Measurements from ENCODE around the gene CHCHD1. TPM values are rescaled to one million over a fixed set of nuclear protein-coding genes. Genes with fewer than 3 reads are reported as not detected.

Gene CHCHD1
- total and polyA plus RNA-seq, 5 donors from 2014 or later = 6.3 to 79.3 (median 69.6) TPM

GRCh38 chr10:73743327-73743904 is 38.4 kb upstream of the CHCHD1 start:
- no peaks in the 10 kb centered on the region for H3K27me3 ChIP-seq (ENCODE audit: control insufficient read depth, insufficient read depth, low read length)
- no peak for ATAC-seq (ENCODE audit: low read depth in 2 of 2)
- peak overlapping the region; percentile 99 to 100 (median 100) for H3K27ac Mint-ChIP-seq
- peaks cover 30% of the 10 kb centered on the region for H3K4me1 ChIP-seq (ENCODE audit: control insufficient read depth, insufficient read depth, low read length, poor library complexity, severe bottlenecking)
- H3K4me1 Mint-ChIP-seq = peaks cover 7 to 37% (median 26%) of the 10 kb centered on the region in 4 donors
- no peaks in the 10 kb centered on the region for H3K9me3 ChIP-seq (ENCODE audit: control insufficient read depth in 2 of 2, low read length in 2 of 2)
- DNase-seq = peak in 1 of 3 donors; percentile 16
- H3K27me3 Mint-ChIP-seq = no peaks in the 10 kb centered on the region
- no peaks in the 10 kb centered on the region for H3K36me3 Mint-ChIP-seq
- H3K4me3 ChIP-seq (ENCODE audit: low read depth, low read length) = peak overlapping the region; percentile 96
- H3K27ac ChIP-seq (ENCODE audit: insufficient read depth, low read length, poor library complexity, severe bottlenecking) = peak overlapping the region; percentile 98
- H3K9me3 Mint-ChIP-seq = peaks cover 0 to 2% (median 0%) of the 10 kb centered on the region in 7 donors
- peaks cover 5% of the 10 kb centered on the region for H3K36me3 ChIP-seq (ENCODE audit: control insufficient read depth, insufficient read depth, low read length)
- peak overlapping the region; percentile 96 to 100 (median 100) for H3K4me3 Mint-ChIP-seq

DNA sequence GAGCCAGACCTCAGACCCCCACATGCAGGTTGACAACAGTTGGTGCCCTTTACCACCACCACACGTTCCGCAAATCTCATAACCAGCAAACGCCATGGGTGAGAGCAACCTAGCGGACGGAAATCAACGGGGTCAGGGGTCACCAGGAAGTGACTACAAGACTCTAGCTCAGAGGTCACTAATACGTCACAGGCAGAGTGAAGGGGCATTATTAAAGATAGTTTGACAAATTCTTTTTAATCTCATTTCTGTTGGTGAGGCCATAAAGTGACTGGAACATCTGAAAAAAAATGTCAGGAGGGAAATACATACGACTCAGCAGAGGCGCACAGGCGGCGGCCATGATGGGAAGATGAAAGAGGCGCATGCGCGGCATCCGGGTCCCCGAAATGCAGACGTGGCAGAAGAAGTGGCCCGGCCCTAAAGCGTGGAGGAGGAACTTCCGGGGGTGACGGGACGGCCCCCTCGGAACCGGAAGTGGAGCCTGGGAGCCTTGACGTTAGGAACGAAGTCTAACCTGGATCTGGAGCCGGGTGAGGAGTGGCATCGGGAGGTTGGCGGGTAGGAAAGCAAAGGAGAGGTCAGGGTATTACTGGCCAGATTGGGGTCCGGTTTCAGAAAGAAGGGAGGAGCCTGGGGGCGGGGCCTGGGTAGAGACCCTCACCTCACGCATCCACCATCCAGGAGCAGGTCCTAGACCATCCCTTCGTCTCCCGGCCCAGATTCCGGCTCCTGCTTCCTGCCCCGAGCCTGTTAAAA is 37.8 kb upstream of the CHCHD1 start, which contains the start of gene SEC24C:
Gene SEC24C, plus strand, starts transcription at position 468 of the 759 bp plus-strand sequence. CDS start 2,461 bp downstream, outside the sequence.
- peaks cover 35% of the 10 kb centered on the region for H3K4me1 ChIP-seq (ENCODE audit: control insufficient read depth, insufficient read depth, low read length, poor library complexity, severe bottlenecking)
- peaks cover 10 to 41% (median 30%) of the 10 kb centered on the region in 4 donors for H3K4me1 Mint-ChIP-seq
- no peaks in the 10 kb centered on the region for H3K27me3 ChIP-seq (ENCODE audit: control insufficient read depth, insufficient read depth, low read length)
- H3K9me3 ChIP-seq (ENCODE audit: control insufficient read depth in 2 of 2, low read length in 2 of 2) = no peaks in the 10 kb centered on the region
- H3K27ac Mint-ChIP-seq = peak within 1 kb of the TSS; percentile 99 to 100 (median 100)
- H3K4me3 ChIP-seq (ENCODE audit: low read depth, low read length) = peak within 1 kb of the TSS; percentile 96
- peaks cover 0 to 2% (median 0%) of the 10 kb centered on the region in 7 donors for H3K9me3 Mint-ChIP-seq
- H3K36me3 ChIP-seq (ENCODE audit: control insufficient read depth, insufficient read depth, low read length) = peaks cover 8% of the 10 kb centered on the region
- H3K36me3 Mint-ChIP-seq = peaks cover 3% of the 10 kb centered on the region
- H3K27ac ChIP-seq (ENCODE audit: insufficient read depth, low read length, poor library complexity, severe bottlenecking) = peak within 1 kb of the TSS; percentile 98
- H3K27me3 Mint-ChIP-seq = no peaks in the 10 kb centered on the region
- peak within 1 kb of the TSS; percentile 96 to 100 (median 100) for H3K4me3 Mint-ChIP-seq
- DNase-seq = peak; percentile 92 to 98 (median 95)
- ATAC-seq (ENCODE audit: low read depth in 2 of 2) = peak; percentile 90 to 91

GRCh38 chr10:73744664-73744975 is 37.2 kb upstream of the CHCHD1 start:
- Histone ChIP-seq H3K27me3 (ENCODE audit: control insufficient read depth, insufficient read depth, low read length) (no peaks in the 10 kb centered on the region), H3K4me1 (ENCODE audit: control insufficient read depth, insufficient read depth, low read length, poor library complexity, severe bottlenecking) (peaks cover 37% of the 10 kb centered on the region), H3K4me3 (ENCODE audit: low read depth, low read length) (peak overlapping the region; percentile 96), H3K27ac (ENCODE audit: insufficient read depth, low read length, poor library complexity, severe bottlenecking) (peak overlapping the region; percentile 98), H3K9me3 (ENCODE audit: control insufficient read depth in 2 of 2, low read length in 2 of 2) (no peaks in the 10 kb centered on the region), H3K36me3 (ENCODE audit: control insufficient read depth, insufficient read depth, low read length) (peaks cover 11% of the 10 kb centered on the region)
- Mint-ChIP-seq H3K27ac (peak overlapping the region; percentile 99 to 100 (median 100)), H3K9me3 (peaks cover 0 to 2% (median 0%) of the 10 kb centered on the region in 7 donors), H3K27me3 (no peaks in the 10 kb centered on the region), H3K36me3 (peaks cover 7% of the 10 kb centered on the region), H3K4me3 (peak overlapping the region; percentile 96 to 100 (median 100)), H3K4me1 (peaks cover 12 to 46% (median 33%) of the 10 kb centered on the region in 4 donors)
- ATAC-seq (ENCODE audit: low read depth in 2 of 2) (no peak), DNase-seq (peak in 2 of 3 donors; percentile 30 to 66)

- peak overlapping the region; percentile 32 for H3K4me3 ChIP-seq (ENCODE audit: low read depth, low read length)
- peaks cover 12 to 62% (median 49%) of the 10 kb centered on the region in 4 donors for H3K4me1 Mint-ChIP-seq
- H3K27me3 Mint-ChIP-seq = no peaks in the 10 kb centered on the region
- no peaks in the 10 kb centered on the region for H3K9me3 ChIP-seq (ENCODE audit: control insufficient read depth in 2 of 2, low read length in 2 of 2)
- H3K4me1 ChIP-seq (ENCODE audit: control insufficient read depth, insufficient read depth, low read length, poor library complexity, severe bottlenecking) = peaks cover 37% of the 10 kb centered on the region
- ATAC-seq (ENCODE audit: low read depth in 2 of 2) (no peak), DNase-seq (no peak)
- peaks cover 30% of the 10 kb centered on the region for H3K36me3 ChIP-seq (ENCODE audit: control insufficient read depth, insufficient read depth, low read length)
- no peaks in the 10 kb centered on the region for H3K27me3 ChIP-seq (ENCODE audit: control insufficient read depth, insufficient read depth, low read length)
- peak overlapping the region; percentile 71 to 83 (median 74) for H3K4me3 Mint-ChIP-seq
- H3K9me3 Mint-ChIP-seq = peaks cover 0 to 2% (median 0%) of the 10 kb centered on the region in 7 donors
- no peak overlapping the region for H3K27ac ChIP-seq (ENCODE audit: insufficient read depth, low read length, poor library complexity, severe bottlenecking)
- peak overlapping the region in 2 of 3 donors; percentile 65 to 68 for H3K27ac Mint-ChIP-seq
- H3K36me3 Mint-ChIP-seq = peaks cover 21% of the 10 kb centered on the region
Measured at GRCh38 chr10:73746721-73747120, 35.1 kb upstream of the CHCHD1 start.

GRCh38 chr10:73750819-73751218 is 31.0 kb upstream of the CHCHD1 start:
- Mint-ChIP-seq H3K9me3 (peaks cover 0 to 2% (median 0%) of the 10 kb centered on the region in 7 donors), H3K27ac (peak overlapping the region in 1 of 3 donors; percentile 51), H3K4me1 (peaks cover 9 to 49% (median 34%) of the 10 kb centered on the region in 4 donors), H3K36me3 (peaks cover 35% of the 10 kb centered on the region), H3K4me3 (peak overlapping the region in 1 of 4 donors; percentile 68), H3K27me3 (no peaks in the 10 kb centered on the region)
- H3K36me3 ChIP-seq (ENCODE audit: control insufficient read depth, insufficient read depth, low read length) = peaks cover 62% of the 10 kb centered on the region
- no peak overlapping the region for H3K27ac ChIP-seq (ENCODE audit: insufficient read depth, low read length, poor library complexity, severe bottlenecking)
- no peak overlapping the region for H3K4me3 ChIP-seq (ENCODE audit: low read depth, low read length)
- peaks cover 18% of the 10 kb centered on the region for H3K4me1 ChIP-seq (ENCODE audit: control insufficient read depth, insufficient read depth, low read length, poor library complexity, severe bottlenecking)
- ATAC-seq (ENCODE audit: low read depth in 2 of 2) (no peak), DNase-seq (no peak)
- no peaks in the 10 kb centered on the region for H3K9me3 ChIP-seq (ENCODE audit: control insufficient read depth in 2 of 2, low read length in 2 of 2)
- no peaks in the 10 kb centered on the region for H3K27me3 ChIP-seq (ENCODE audit: control insufficient read depth, insufficient read depth, low read length)

- no peaks in the 10 kb centered on the region for H3K9me3 Mint-ChIP-seq
- DNase-seq = no peak
- H3K4me3 Mint-ChIP-seq = no peak overlapping the region
- peaks cover 11 to 51% (median 20%) of the 10 kb centered on the region in 4 donors for H3K4me1 Mint-ChIP-seq
- H3K9me3 ChIP-seq (ENCODE audit: control insufficient read depth in 2 of 2, low read length in 2 of 2) = no peaks in the 10 kb centered on the region
- no peak for ATAC-seq (ENCODE audit: low read depth in 2 of 2)
- peaks cover 38% of the 10 kb centered on the region for H3K36me3 Mint-ChIP-seq
- peaks cover 58% of the 10 kb centered on the region for H3K36me3 ChIP-seq (ENCODE audit: control insufficient read depth, insufficient read depth, low read length)
- no peak overlapping the region for H3K27ac ChIP-seq (ENCODE audit: insufficient read depth, low read length, poor library complexity, severe bottlenecking)
- H3K27me3 ChIP-seq (ENCODE audit: control insufficient read depth, insufficient read depth, low read length) = no peaks in the 10 kb centered on the region
- H3K27me3 Mint-ChIP-seq = no peaks in the 10 kb centered on the region
- H3K4me3 ChIP-seq (ENCODE audit: low read depth, low read length) = no peak overlapping the region
- H3K4me1 ChIP-seq (ENCODE audit: control insufficient read depth, insufficient read depth, low read length, poor library complexity, severe bottlenecking) = peaks cover 12% of the 10 kb centered on the region
- peak overlapping the region in 2 of 3 donors; percentile 43 to 68 for H3K27ac Mint-ChIP-seq
Measured at GRCh38 chr10:73756183-73756582, 25.7 kb upstream of the CHCHD1 start.

GRCh38 chr10:73758704-73759511 is 22.9 kb upstream of the CHCHD1 start:
- no peaks in the 10 kb centered on the region for H3K27me3 Mint-ChIP-seq

More at GRCh38 chr10:73758704-73759511, 22.9 kb upstream of the CHCHD1 start:
- no peaks in the 10 kb centered on the region for H3K9me3 Mint-ChIP-seq
- H3K4me3 Mint-ChIP-seq = peak overlapping the region in 2 of 4 donors; percentile 59 to 76
- H3K4me1 Mint-ChIP-seq = peaks cover 11 to 47% (median 27%) of the 10 kb centered on the region in 4 donors
- DNase-seq (no peak), ATAC-seq (ENCODE audit: low read depth in 2 of 2) (no peak)
- no peaks in the 10 kb centered on the region for H3K27me3 ChIP-seq (ENCODE audit: control insufficient read depth, insufficient read depth, low read length)
- H3K27ac ChIP-seq (ENCODE audit: insufficient read depth, low read length, poor library complexity, severe bottlenecking) = peak overlapping the region; percentile 28
- H3K4me1 ChIP-seq (ENCODE audit: control insufficient read depth, insufficient read depth, low read length, poor library complexity, severe bottlenecking) = peaks cover 12% of the 10 kb centered on the region
- H3K27ac Mint-ChIP-seq = peak overlapping the region; percentile 62 to 94 (median 85)
- peaks cover 47% of the 10 kb centered on the region for H3K36me3 Mint-ChIP-seq
- H3K9me3 ChIP-seq (ENCODE audit: control insufficient read depth in 2 of 2, low read length in 2 of 2) = no peaks in the 10 kb centered on the region
- H3K4me3 ChIP-seq (ENCODE audit: low read depth, low read length) = no peak overlapping the region
- H3K36me3 ChIP-seq (ENCODE audit: control insufficient read depth, insufficient read depth, low read length) = peaks cover 59% of the 10 kb centered on the region

All from CD4-positive, CD25-positive, alpha-beta regulatory T cell (primary cell).